ENCODE results near the gene POP4. TPM values are rescaled to one million over a fixed set of nuclear protein-coding genes. Genes with fewer than 3 reads are reported as not detected.

Gene POP4
- total and polyA plus RNA-seq, 2 of the 8 experiments (the other 6 are each of a cell fraction or from before 2014, with no cell fraction given) = 29.1 to 41.5 TPM

DNA sequence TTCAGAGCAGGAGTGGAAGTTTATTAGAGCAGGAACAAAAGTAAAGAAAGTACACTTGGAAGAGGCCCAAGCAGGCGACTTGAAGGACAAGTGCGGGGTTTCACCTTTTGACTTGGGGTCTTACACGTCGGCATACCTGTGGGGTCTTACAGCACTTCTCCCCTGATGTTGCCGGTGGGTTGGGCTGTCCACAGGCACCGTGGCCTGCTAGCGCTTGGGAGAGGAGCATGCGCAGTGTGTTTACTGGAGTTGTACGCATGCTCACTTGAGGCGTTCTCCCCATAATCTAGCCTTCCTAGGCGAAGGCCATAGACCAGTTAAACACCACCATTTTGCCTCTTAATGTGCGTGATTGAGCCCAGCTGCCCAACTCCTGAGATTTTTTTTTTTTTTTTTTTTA lies 34.1 kb downstream of the POP4 start:
- 90% methylated on average over 12 of the region's 12 CpGs; no CpG with 5 or more reads in 1 of the 2 experiments for WGBS, 2 experiments (ENCODE audit: extremely low coverage in 1 of 2, insufficient coverage in 1 of 2, insufficient read length in 1 of 2, insufficient replicate concordance in 2 of 2, low coverage in 1 of 2, low lambda C conversion rate in 2 of 2, missing lambda C conversion rate in 1 of 2)
- no peaks in the 10 kb centered on the region for H3K27me3 ChIP-seq (replicated peaks in 1 of 4; ENCODE audit: control insufficient read depth in 3 of 4, extremely low read depth in 1 of 4, insufficient read depth in 3 of 4, low read length in 3 of 4)
- H3K27ac ChIP-seq (ENCODE audit: low read depth, low read length) = no peak overlapping the region
- peaks cover 0 to 1% (median under 1%) of the 10 kb centered on the region in 4 experiments; a peak in 2 of 7 replicates for H3K4me1 ChIP-seq (replicated peaks in 1 of 4; ENCODE audit: control insufficient read depth in 3 of 4, insufficient read depth in 4 of 4, low read length in 3 of 4)
- FAIRE-seq (no peak), DNase-seq (ENCODE audit: low read depth in 1 of 2, low spot score in 2 of 2) (no peak)
- no peak overlapping the region for H4K5ac ChIP-seq (ENCODE audit: insufficient read length, low read depth, low read length)
- no peak overlapping the region for H4K91ac ChIP-seq (replicated peaks; ENCODE audit: insufficient read length, low read length)
- H2AFZ ChIP-seq (ENCODE audit: low read length) = no peak overlapping the region
- H2BK15ac ChIP-seq (ENCODE audit: low read length) = no peak overlapping the region
- no peak overlapping the region for H3K9ac ChIP-seq (replicated peaks in 1 of 4; ENCODE audit: extremely low read depth in 1 of 4, low read depth in 3 of 4, low read length in 3 of 4)
- no peaks in the 10 kb centered on the region for H3K79me1 ChIP-seq (ENCODE audit: low read depth, low read length)
- POLR2A ChIA-PET (ENCODE audit: partially characterized antibody) = interaction anchor here (0.6 kb wide), 1 partner anchor 312 kb away, joined by 3 read pairs; no protein-coding TSS in a partner anchor
- no peak overlapping the region for H3K4ac ChIP-seq (replicated peaks; ENCODE audit: insufficient read length, low read depth, low read length)
- H3K36me3 ChIP-seq (ENCODE audit: control insufficient read depth in 2 of 4, insufficient read depth in 4 of 4, low read length in 3 of 4) = no peaks in the 10 kb centered on the region
- H2BK120ac ChIP-seq (replicated peaks; ENCODE audit: low read depth, low read length) = no peak overlapping the region
- no peaks in the 10 kb centered on the region for H3K79me2 ChIP-seq (ENCODE audit: control insufficient read depth in 1 of 2, insufficient read depth in 2 of 2, low read length in 2 of 2)
- H3K23me2 ChIP-seq (ENCODE audit: low read depth, low read length) = no peaks in the 10 kb centered on the region
- H4K8ac ChIP-seq (ENCODE audit: extremely low read depth, insufficient read depth, low read length) = no peak overlapping the region
- TF ChIP-seq POLR2AphosphoS5 (IDR thresholded peaks at IDR 0.05; ENCODE audit: low read depth, low read length) (no peak), CTBP2 (IDR thresholded peaks at IDR 0.05; ENCODE audit: borderline replicate concordance, insufficient read depth, insufficient read length, low read length) (no peak), CEBPB (IDR thresholded peaks at IDR 0.05; ENCODE audit: low read depth, low read length) (no peak), SAP30 (IDR thresholded peaks at IDR 0.05; ENCODE audit: insufficient read depth, insufficient replicate concordance, low read length) (no peak), RBBP5 (IDR thresholded peaks at IDR 0.05; ENCODE audit: borderline replicate concordance, low read depth, low read length) (no peak), EGR1 (IDR thresholded peaks at IDR 0.05; ENCODE audit: borderline replicate concordance, low read depth, low read length) (no peak), JUND (IDR thresholded peaks at IDR 0.05; ENCODE audit: low read length) (no peak)
- no peak overlapping the region for H2BK12ac ChIP-seq (ENCODE audit: low read depth, low read length)
- H4K20me1 ChIP-seq (replicated peaks in 1 of 2; ENCODE audit: control insufficient read depth in 1 of 2, insufficient read depth in 2 of 2, low read length in 2 of 2) = no peaks in the 10 kb centered on the region
- CTCF ChIA-PET (ENCODE audit: partially characterized antibody) = interaction anchor here (0.7 to 0.8 kb wide), 3 partner anchors 12 to 77 kb away, joined by 3 read pairs; no protein-coding TSS in a partner anchor
- no peak overlapping the region for H3K23ac ChIP-seq (ENCODE audit: insufficient read length)
- H3K14ac ChIP-seq (ENCODE audit: insufficient read length) = no peak overlapping the region
- H2BK20ac ChIP-seq (ENCODE audit: low read length) = no peak overlapping the region
- H3K9me3 ChIP-seq (ENCODE audit: insufficient read depth in 2 of 2, low read depth in 1 of 2, low read length in 1 of 2) = no peaks in the 10 kb centered on the region
- H2AK5ac ChIP-seq (ENCODE audit: low read depth, low read length) = no peak overlapping the region
- no peak overlapping the region for H3K4me3 ChIP-seq (ENCODE audit: extremely low read depth in 1 of 4, insufficient read depth in 2 of 4, low read depth in 3 of 4, low read length in 4 of 4)
- H3K56ac ChIP-seq (replicated peaks; ENCODE audit: insufficient read length, low read depth, low read length) = no peak overlapping the region
- no peak overlapping the region for H2BK5ac ChIP-seq (ENCODE audit: low read depth, low read length)
- no peak overlapping the region for H3K4me2 ChIP-seq (ENCODE audit: insufficient read depth in 1 of 2, low read depth in 2 of 2, low read length in 2 of 2)
- no peak overlapping the region for H3K18ac ChIP-seq (ENCODE audit: extremely low read depth, low read length)
